Measurements from ENCODE around the gene CARS2. TPM values are rescaled to one million over a fixed set of nuclear protein-coding genes. Genes with fewer than 3 reads are reported as not detected.

Gene CARS2
- total RNA-seq, 4 donors from 2014 or later: 27.4 to 229 (median 53.8) TPM

GRCh38 chr13:110657196-110657595 is 48.7 kb downstream of the CARS2 start:
- Histone ChIP-seq H3K27ac (no peak overlapping the region), H3K9me3 (no peaks in the 10 kb centered on the region), H3K4me1 (no peaks in the 10 kb centered on the region), H3K27me3 (no peaks in the 10 kb centered on the region), H3K4me3 (no peak overlapping the region), H3K36me3 (peaks cover 0 to 5% of the 10 kb centered on the region in 2 donors)
- TF ChIP-seq POLR2A (IDR thresholded peaks at IDR 0.05): no peak
- TF ChIP-seq, protein P1, sequence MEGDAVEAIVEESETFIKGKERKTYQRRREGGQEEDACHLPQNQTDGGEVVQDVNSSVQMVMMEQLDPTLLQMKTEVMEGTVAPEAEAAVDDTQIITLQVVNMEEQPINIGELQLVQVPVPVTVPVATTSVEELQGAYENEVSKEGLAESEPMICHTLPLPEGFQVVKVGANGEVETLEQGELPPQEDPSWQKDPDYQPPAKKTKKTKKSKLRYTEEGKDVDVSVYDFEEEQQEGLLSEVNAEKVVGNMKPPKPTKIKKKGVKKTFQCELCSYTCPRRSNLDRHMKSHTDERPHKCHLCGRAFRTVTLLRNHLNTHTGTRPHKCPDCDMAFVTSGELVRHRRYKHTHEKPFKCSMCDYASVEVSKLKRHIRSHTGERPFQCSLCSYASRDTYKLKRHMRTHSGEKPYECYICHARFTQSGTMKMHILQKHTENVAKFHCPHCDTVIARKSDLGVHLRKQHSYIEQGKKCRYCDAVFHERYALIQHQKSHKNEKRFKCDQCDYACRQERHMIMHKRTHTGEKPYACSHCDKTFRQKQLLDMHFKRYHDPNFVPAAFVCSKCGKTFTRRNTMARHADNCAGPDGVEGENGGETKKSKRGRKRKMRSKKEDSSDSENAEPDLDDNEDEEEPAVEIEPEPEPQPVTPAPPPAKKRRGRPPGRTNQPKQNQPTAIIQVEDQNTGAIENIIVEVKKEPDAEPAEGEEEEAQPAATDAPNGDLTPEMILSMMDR (IDR thresholded peaks at IDR 0.05): no peak
- DNase-seq: no peak
- intact Hi-C loops (cut with DNase I; ENCODE audit: low total_unique reads): no loop called here

DNA sequence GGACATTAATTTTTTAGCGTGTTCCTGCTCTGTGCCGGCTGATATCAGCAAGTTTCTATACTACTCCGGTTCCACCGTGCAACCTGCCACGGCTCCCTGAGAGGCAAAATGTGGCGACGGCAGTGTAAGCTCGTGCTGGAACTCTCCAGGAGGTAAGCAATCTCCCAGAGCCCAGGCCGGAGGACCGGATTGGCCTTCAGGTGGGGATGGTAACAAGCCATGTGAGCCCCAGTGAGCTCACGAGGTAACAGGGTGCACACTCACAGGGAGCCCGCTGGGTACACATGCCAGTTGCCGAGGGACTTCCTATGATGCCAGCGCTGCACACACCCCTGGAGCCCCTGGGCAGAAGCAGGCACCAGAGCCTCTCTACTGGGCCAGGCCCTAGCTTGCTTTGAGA is 52.1 kb downstream of the CARS2 start:
- Histone ChIP-seq H3K27me3 (no peaks in the 10 kb centered on the region), H3K27ac (no peak overlapping the region), H3K4me1 (no peaks in the 10 kb centered on the region), H3K4me3 (no peak overlapping the region), H3K9me3 (no peaks in the 10 kb centered on the region), H3K36me3 (no peaks in the 10 kb centered on the region)
- intact Hi-C loops (cut with DNase I; ENCODE audit: low total_unique reads): no loop called here
- TF ChIP-seq, protein P1 (IDR thresholded peaks at IDR 0.05): no peak
- no peak for TF ChIP-seq POLR2A (IDR thresholded peaks at IDR 0.05)
- no peak for DNase-seq

DNA sequence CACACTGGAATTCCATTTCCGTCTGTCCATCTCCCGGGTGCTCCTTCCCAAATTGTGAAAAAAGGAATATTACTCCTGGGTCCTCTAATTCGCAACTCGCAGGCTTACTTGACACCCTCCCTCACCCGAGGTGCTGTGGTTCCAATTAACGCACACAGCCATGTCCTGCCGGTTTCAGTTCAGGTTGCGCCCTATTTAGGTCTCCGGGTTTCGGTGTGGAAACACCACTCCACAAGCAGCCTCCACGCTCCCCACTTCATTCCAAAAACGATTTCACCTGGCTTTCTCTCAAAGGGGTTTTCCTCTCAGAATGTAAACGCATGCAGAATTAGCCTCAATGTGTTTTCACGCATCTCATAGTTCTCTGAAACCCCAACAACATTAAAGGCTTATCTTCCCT is 52.6 kb downstream of the CARS2 start:
- Histone ChIP-seq H3K4me1 (no peaks in the 10 kb centered on the region), H3K36me3 (no peaks in the 10 kb centered on the region), H3K27me3 (no peaks in the 10 kb centered on the region), H3K9me3 (no peaks in the 10 kb centered on the region), H3K4me3 (no peak overlapping the region), H3K27ac (no peak overlapping the region)
- TF ChIP-seq POLR2A (IDR thresholded peaks at IDR 0.05): no peak
- TF ChIP-seq, protein P1 (IDR thresholded peaks at IDR 0.05): no peak
- intact Hi-C loops (cut with DNase I; ENCODE audit: low total_unique reads): no loop called here
- DNase-seq: no peak

DNA sequence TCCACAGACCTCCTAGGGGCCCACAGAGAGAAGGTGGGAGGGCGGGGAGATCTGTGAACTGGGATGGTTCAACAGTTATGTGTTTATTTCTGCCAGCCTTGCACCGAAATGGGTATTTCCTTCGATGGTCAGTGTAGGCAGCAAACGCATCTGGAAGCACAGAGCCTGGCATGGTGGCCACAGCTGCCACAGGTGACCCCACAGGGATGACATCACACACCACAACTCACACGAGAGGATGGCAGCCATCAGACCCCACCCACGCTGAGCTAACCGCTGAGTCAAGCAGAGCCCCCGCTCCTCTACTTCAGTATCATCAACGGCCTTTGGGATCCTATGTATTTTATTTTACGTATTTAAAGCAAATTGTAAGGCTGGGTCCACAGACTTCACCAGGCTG is 53.2 kb downstream of the CARS2 start:
- intact Hi-C loops (cut with DNase I; ENCODE audit: low total_unique reads): no loop called here
- H3K36me3 ChIP-seq: no peaks in the 10 kb centered on the region

DNA sequence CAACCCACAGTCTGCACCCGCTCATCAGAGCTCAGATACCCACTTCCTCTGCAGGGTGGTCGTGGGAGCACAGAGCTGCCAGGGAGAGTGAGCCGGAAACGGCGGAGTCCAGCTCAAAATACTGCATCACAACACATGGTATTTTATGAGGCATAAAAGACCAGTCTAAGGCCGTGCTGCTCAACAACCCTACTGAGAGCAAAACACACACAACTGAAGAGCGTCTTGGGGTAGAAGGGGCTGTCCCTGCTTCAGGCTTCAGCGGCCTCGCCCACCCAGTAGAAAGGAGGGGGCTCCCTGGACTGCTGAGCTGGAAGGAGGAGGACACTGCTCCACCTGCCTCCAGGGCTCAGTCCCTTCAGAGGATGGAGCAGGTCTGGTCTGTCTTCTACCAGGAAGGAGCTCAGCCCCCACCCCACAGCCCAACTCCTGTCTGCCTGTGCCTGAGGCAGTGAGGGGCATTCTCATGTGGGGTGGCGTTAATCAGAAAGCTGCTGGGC is 53.6 kb downstream of the CARS2 start:
- intact Hi-C loops (cut with DNase I; ENCODE audit: low total_unique reads): no loop called here
- Histone ChIP-seq H3K4me1 (no peaks in the 10 kb centered on the region), H3K27me3 (no peaks in the 10 kb centered on the region), H3K4me3 (no peak overlapping the region), H3K27ac (no peak overlapping the region), H3K36me3 (no peaks in the 10 kb centered on the region), H3K9me3 (no peaks in the 10 kb centered on the region)
- TF ChIP-seq POLR2A (IDR thresholded peaks at IDR 0.05): no peak
- TF ChIP-seq, protein P1 (IDR thresholded peaks at IDR 0.05): no peak
- no peak for DNase-seq

More for the DNA sequence above, 53.2 kb downstream of the CARS2 start:
- H3K27ac ChIP-seq: no peak overlapping the region
- TF ChIP-seq POLR2A (IDR thresholded peaks at IDR 0.05): no peak
- TF ChIP-seq, protein P1 (IDR thresholded peaks at IDR 0.05): no peak
- no peak for DNase-seq
- H3K4me3 ChIP-seq: no peak overlapping the region
- H3K9me3 ChIP-seq: no peaks in the 10 kb centered on the region
- H3K4me1 ChIP-seq: no peaks in the 10 kb centered on the region
- H3K27me3 ChIP-seq: no peaks in the 10 kb centered on the region

All from uterus (tissue), 4 donors.